ENCODE results near the gene AP3S2. TPM values are rescaled to one million over a fixed set of nuclear protein-coding genes. Genes with fewer than 3 reads are reported as not detected.

Gene AP3S2
- total and polyA plus RNA-seq, 2 of the 13 experiments (the other 11 are each of a cell fraction or from before 2014, with no cell fraction given), result 17.6 to 44.4 TPM

DNA sequence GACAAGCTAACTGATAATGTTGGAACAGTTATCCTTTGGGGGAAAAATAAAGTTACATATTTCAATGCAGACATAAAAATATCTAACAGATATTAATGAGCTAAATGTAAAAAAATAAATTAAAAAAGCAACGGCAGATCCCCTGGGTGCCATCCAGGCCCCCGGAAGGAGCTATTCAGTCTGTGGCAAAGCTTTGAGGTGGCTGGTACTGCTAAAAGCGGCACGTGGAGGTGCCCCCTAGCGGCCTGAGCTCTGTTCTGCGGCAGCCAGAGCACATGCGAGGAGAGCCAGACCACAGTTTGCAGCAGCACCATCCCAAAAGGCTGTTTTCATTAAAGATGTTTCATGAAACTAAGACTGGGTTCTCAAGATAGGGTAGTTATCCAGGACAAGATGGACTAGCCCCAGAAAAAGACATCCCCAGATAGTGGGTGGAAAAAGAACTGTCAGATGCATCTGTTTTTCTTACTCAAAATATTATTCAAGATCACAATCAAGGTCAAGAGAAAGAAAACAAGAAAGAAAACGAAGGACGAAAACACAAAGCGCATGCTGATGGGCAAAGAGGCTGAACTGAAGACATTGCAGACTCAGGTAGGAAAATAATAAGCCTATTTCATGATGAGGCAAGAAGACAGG lies 18.7 kb downstream of the AP3S2 start:
- no peak overlapping the region for H3K27ac ChIP-seq (ENCODE audit: extremely low read length, insufficient read depth, low read length)
- H3K4me2 ChIP-seq (ENCODE audit: low read depth, low read length), result no peak overlapping the region
- H3K4me1 ChIP-seq (ENCODE audit: insufficient read depth, low read length), result peaks cover 6% of the 10 kb centered on the region; the same call in 1 of the 2 replicates
- FAIRE-seq, result no peak
- in situ Hi-C loops (cut with HindIII; ENCODE audit: extremely low pct_ligation_motif_present, low pct_unique_long_range_greater_than_20kb), result loop anchor here (5.0 kb wide), 1 partner anchor 118 kb away; no protein-coding TSS in a partner anchor
- WGBS (ENCODE audit: low lambda C conversion rate), result 30% methylated on average over 10 of the region's 10 CpGs
- no peaks in the 10 kb centered on the region for H4K20me1 ChIP-seq (ENCODE audit: insufficient read depth, low read length)
- DNase-seq (ENCODE audit: low spot score), result peak; percentile 46
- ChIA-PET POLR2A (interaction anchor here (0.9 to 1.7 kb wide), 5 partner anchors 54 to 114 kb away, joined by 3 to 11 read pairs (median 4); no protein-coding TSS in a partner anchor), CTCF (ENCODE audit: low intra/inter-chr PET ratio, low total read pairs) (interaction anchor here (0.6 to 2.5 kb wide), 6 partner anchors 97 to 135 kb away, joined by 3 to 44 read pairs (median 4); partner anchors contain the start of gene MESP1)
- no peaks in the 10 kb centered on the region for H3K79me2 ChIP-seq (ENCODE audit: insufficient read depth, low read length)
- H3K9me3 ChIP-seq (ENCODE audit: low read length), result no peaks in the 10 kb centered on the region
- peak; percentile 98 for ATAC-seq
- no peaks in the 10 kb centered on the region for H3K27me3 ChIP-seq (ENCODE audit: control insufficient read depth in 1 of 2, insufficient read depth in 2 of 2, low read length in 2 of 2)
- H3K9ac ChIP-seq (ENCODE audit: insufficient read depth, low read depth, low read length), result no peak overlapping the region
- H3K36me3 ChIP-seq (replicated peaks in 1 of 2; ENCODE audit: control insufficient read depth in 1 of 2, insufficient read depth in 2 of 2, low read length in 2 of 2), result peaks cover 1 to 28% of the 10 kb centered on the region in 2 experiments; a peak in 3 of 5 replicates
- BruUV-seq (replicated peaks), result no TSS peak
- H2AFZ ChIP-seq (ENCODE audit: low read length), result no peak overlapping the region
- no peak overlapping the region for H3K4me3 ChIP-seq (replicated peaks in 1 of 3; ENCODE audit: insufficient read depth in 1 of 3, low read depth in 2 of 3, low read length in 3 of 3)
- intact Hi-C loops (cut with micrococcal nuclease; ENCODE audit: unreplicated experiment), result loop anchor here (1.0 to 5.0 kb wide), 3 partner anchors 68 to 135 kb away; no protein-coding TSS in a partner anchor
- TF ChIP-seq DNMT3B (CRISPR knock-in tag; conservative IDR thresholded peaks at IDR 0.05), result no peak
- no peak for TF ChIP-seq ZNF558 (CRISPR knock-in tag; IDR thresholded peaks at IDR 0.05; ENCODE audit: borderline replicate concordance)
- TF ChIP-seq, protein P1, sequence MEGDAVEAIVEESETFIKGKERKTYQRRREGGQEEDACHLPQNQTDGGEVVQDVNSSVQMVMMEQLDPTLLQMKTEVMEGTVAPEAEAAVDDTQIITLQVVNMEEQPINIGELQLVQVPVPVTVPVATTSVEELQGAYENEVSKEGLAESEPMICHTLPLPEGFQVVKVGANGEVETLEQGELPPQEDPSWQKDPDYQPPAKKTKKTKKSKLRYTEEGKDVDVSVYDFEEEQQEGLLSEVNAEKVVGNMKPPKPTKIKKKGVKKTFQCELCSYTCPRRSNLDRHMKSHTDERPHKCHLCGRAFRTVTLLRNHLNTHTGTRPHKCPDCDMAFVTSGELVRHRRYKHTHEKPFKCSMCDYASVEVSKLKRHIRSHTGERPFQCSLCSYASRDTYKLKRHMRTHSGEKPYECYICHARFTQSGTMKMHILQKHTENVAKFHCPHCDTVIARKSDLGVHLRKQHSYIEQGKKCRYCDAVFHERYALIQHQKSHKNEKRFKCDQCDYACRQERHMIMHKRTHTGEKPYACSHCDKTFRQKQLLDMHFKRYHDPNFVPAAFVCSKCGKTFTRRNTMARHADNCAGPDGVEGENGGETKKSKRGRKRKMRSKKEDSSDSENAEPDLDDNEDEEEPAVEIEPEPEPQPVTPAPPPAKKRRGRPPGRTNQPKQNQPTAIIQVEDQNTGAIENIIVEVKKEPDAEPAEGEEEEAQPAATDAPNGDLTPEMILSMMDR (CRISPR knock-in tag; IDR thresholded peaks at IDR 0.05), result peak; percentile 91
- peak; percentile 45; the same call in 1 of the 2 replicates for TF ChIP-seq ZKSCAN8 (CRISPR knock-in tag; IDR thresholded peaks at IDR 0.05; ENCODE audit: borderline replicate concordance)
- TF ChIP-seq, protein P2, sequence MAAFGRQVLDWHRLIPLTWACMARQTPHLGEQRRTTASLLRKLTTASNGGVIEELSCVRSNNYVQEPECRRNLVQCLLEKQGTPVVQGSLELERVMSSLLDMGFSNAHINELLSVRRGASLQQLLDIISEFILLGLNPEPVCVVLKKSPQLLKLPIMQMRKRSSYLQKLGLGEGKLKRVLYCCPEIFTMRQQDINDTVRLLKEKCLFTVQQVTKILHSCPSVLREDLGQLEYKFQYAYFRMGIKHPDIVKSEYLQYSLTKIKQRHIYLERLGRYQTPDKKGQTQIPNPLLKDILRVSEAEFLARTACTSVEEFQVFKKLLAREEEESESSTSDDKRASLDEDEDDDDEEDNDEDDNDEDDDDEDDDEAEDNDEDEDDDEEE (CRISPR knock-in tag; IDR thresholded peaks at IDR 0.05), result no peak
- TF ChIP-seq ZBTB25 (CRISPR knock-in tag; IDR thresholded peaks at IDR 0.05), result peak; percentile 51; the same call in 1 of the 2 replicates
- no peak for TF ChIP-seq ZSCAN9 (CRISPR knock-in tag; IDR thresholded peaks at IDR 0.05; ENCODE audit: borderline replicate concordance)
- TF ChIP-seq, protein P3, sequence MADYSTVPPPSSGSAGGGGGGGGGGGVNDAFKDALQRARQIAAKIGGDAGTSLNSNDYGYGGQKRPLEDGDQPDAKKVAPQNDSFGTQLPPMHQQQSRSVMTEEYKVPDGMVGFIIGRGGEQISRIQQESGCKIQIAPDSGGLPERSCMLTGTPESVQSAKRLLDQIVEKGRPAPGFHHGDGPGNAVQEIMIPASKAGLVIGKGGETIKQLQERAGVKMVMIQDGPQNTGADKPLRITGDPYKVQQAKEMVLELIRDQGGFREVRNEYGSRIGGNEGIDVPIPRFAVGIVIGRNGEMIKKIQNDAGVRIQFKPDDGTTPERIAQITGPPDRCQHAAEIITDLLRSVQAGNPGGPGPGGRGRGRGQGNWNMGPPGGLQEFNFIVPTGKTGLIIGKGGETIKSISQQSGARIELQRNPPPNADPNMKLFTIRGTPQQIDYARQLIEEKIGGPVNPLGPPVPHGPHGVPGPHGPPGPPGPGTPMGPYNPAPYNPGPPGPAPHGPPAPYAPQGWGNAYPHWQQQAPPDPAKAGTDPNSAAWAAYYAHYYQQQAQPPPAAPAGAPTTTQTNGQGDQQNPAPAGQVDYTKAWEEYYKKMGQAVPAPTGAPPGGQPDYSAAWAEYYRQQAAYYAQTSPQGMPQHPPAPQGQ (CRISPR knock-in tag; IDR thresholded peaks at IDR 0.05; ENCODE audit: borderline replicate concordance), result no peak
- TF ChIP-seq, protein P4, sequence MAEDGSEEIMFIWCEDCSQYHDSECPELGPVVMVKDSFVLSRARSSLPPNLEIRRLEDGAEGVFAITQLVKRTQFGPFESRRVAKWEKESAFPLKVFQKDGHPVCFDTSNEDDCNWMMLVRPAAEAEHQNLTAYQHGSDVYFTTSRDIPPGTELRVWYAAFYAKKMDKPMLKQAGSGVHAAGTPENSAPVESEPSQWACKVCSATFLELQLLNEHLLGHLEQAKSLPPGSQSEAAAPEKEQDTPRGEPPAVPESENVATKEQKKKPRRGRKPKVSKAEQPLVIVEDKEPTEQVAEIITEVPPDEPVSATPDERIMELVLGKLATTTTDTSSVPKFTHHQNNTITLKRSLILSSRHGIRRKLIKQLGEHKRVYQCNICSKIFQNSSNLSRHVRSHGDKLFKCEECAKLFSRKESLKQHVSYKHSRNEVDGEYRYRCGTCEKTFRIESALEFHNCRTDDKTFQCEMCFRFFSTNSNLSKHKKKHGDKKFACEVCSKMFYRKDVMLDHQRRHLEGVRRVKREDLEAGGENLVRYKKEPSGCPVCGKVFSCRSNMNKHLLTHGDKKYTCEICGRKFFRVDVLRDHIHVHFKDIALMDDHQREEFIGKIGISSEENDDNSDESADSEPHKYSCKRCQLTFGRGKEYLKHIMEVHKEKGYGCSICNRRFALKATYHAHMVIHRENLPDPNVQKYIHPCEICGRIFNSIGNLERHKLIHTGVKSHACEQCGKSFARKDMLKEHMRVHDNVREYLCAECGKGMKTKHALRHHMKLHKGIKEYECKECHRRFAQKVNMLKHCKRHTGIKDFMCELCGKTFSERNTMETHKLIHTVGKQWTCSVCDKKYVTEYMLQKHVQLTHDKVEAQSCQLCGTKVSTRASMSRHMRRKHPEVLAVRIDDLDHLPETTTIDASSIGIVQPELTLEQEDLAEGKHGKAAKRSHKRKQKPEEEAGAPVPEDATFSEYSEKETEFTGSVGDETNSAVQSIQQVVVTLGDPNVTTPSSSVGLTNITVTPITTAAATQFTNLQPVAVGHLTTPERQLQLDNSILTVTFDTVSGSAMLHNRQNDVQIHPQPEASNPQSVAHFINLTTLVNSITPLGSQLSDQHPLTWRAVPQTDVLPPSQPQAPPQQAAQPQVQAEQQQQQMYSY (CRISPR knock-in tag; IDR thresholded peaks at IDR 0.05), result no peak
- TF ChIP-seq ZNF230 (CRISPR knock-in tag; IDR thresholded peaks at IDR 0.05), result no peak
- no peak for TF ChIP-seq MED13 (CRISPR knock-in tag; IDR thresholded peaks at IDR 0.05)
- no peak; the same call in 2 of the 3 replicates for TF ChIP-seq MXI1 (IDR thresholded peaks at IDR 0.05; ENCODE audit: borderline replicate concordance, low read depth, low read length)
- 0 out of 2 replicates have a peak, but pooled peaks have one; percentile 43 for TF ChIP-seq ZNF331 (CRISPR knock-in tag; IDR thresholded peaks at IDR 0.05)
- 0 out of 2 replicates have a peak, but pooled peaks have one; percentile 15 for TF ChIP-seq ZNF768 (CRISPR knock-in tag; IDR thresholded peaks at IDR 0.05)

Data from HepG2 (cell line).